Measurements from ENCODE around the gene NALCN. TPM values are rescaled to one million over a fixed set of nuclear protein-coding genes. Genes with fewer than 3 reads are reported as not detected.

The NALCN gene
- total RNA-seq, 2 donors from 2014 or later, result 1.6 to 4.6 TPM

GRCh38 chr13:101339202-101339601 lies 77.1 kb downstream of the NALCN start:
- 82 to 89% methylated on average over 5 of the region's 5 CpGs for WGBS, 2 donors

DNA sequence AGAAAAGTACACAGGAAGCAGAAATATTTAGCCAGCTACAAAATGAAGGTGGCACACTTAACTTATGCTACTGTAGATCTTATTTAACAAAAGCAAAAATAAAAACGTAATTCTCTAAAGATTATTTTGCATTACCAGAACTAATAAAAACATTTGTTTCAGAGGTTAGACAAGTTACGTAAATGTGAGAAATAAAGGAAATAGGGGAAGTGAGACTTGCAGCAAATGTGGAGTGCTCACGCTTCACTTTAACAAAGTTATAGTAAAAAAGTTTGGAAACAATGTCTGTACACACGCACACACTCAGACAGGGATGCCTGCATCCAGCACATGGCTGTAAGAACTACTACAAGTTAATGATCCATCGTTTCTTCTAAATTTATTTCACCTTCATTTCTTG lies 83.7 kb downstream of the NALCN start:
- no peak for ATAC-seq
- no peak overlapping the region for H3K27ac ChIP-seq

More at GRCh38 chr13:101339202-101339601, 77.1 kb downstream of the NALCN start:
- no peak overlapping the region for H3K4me3 ChIP-seq
- H3K4me1 ChIP-seq, result no peaks in the 10 kb centered on the region
- DNase-seq (no peak), ATAC-seq (no peak)
- no peaks in the 10 kb centered on the region for H3K36me3 ChIP-seq (replicated peaks in 1 of 2; ENCODE audit: insufficient read depth in 1 of 2, low read depth in 2 of 2)
- H3K9me3 ChIP-seq, result no peaks in the 10 kb centered on the region
- H3K27me3 ChIP-seq, result no peaks in the 10 kb centered on the region
- intact Hi-C loops (cut with DNase I), result no loop called here
- TF ChIP-seq, protein P1, sequence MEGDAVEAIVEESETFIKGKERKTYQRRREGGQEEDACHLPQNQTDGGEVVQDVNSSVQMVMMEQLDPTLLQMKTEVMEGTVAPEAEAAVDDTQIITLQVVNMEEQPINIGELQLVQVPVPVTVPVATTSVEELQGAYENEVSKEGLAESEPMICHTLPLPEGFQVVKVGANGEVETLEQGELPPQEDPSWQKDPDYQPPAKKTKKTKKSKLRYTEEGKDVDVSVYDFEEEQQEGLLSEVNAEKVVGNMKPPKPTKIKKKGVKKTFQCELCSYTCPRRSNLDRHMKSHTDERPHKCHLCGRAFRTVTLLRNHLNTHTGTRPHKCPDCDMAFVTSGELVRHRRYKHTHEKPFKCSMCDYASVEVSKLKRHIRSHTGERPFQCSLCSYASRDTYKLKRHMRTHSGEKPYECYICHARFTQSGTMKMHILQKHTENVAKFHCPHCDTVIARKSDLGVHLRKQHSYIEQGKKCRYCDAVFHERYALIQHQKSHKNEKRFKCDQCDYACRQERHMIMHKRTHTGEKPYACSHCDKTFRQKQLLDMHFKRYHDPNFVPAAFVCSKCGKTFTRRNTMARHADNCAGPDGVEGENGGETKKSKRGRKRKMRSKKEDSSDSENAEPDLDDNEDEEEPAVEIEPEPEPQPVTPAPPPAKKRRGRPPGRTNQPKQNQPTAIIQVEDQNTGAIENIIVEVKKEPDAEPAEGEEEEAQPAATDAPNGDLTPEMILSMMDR (IDR thresholded peaks at IDR 0.05), result no peak
- no peak for TF ChIP-seq POLR2A (IDR thresholded peaks at IDR 0.05)
- no peak overlapping the region for H3K27ac ChIP-seq

DNA sequence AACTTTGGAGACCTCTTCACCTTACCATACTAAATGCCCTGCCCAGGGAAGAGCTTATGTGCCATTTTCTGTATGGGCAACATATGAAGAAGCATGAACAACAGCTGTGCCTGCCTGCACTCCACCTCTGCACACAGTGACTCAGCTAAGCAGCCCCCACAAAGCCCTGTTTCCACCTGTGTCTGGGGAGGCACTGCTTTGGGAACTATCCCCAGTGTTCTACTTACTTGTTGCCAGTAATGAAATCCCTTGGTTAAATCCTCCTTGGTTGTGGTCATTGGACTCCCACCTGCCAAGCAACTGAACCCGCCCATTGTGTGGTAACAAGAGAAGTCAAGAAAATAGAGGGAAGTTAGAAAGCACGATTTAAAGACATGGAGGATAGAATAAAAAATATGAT lies 84.6 kb downstream of the NALCN start:
- no peak for ATAC-seq
- H3K27ac ChIP-seq, result no peak overlapping the region
- TF ChIP-seq POLR2A (IDR thresholded peaks at IDR 0.05), result no peak
- TF ChIP-seq, protein P1 (IDR thresholded peaks at IDR 0.05), result no peak
- no peak overlapping the region for H3K4me3 ChIP-seq
- no peaks in the 10 kb centered on the region for H3K27me3 ChIP-seq
- WGBS, 2 donors, result 67 to 79% methylated on average over 2 of the region's 2 CpGs
- no peaks in the 10 kb centered on the region for H3K36me3 ChIP-seq (replicated peaks in 1 of 2; ENCODE audit: insufficient read depth in 1 of 2, low read depth in 2 of 2)
- intact Hi-C loops (cut with DNase I), result no loop called here
- no peaks in the 10 kb centered on the region for H3K4me1 ChIP-seq
- H3K9me3 ChIP-seq, result no peaks in the 10 kb centered on the region
- no peak for DNase-seq

More for the DNA sequence above, 83.7 kb downstream of the NALCN start:
- no peak for DNase-seq
- TF ChIP-seq, protein P1 (IDR thresholded peaks at IDR 0.05), result no peak
- TF ChIP-seq POLR2A (IDR thresholded peaks at IDR 0.05), result no peak
- intact Hi-C loops (cut with DNase I), result no loop called here
- WGBS, 2 donors, result 82% methylated on average over 5 of the region's 5 CpGs
- no peaks in the 10 kb centered on the region for H3K4me1 ChIP-seq
- no peaks in the 10 kb centered on the region for H3K36me3 ChIP-seq (replicated peaks in 1 of 2; ENCODE audit: insufficient read depth in 1 of 2, low read depth in 2 of 2)
- H3K4me3 ChIP-seq, result no peak overlapping the region
- H3K27me3 ChIP-seq, result no peaks in the 10 kb centered on the region
- no peaks in the 10 kb centered on the region for H3K9me3 ChIP-seq

DNA sequence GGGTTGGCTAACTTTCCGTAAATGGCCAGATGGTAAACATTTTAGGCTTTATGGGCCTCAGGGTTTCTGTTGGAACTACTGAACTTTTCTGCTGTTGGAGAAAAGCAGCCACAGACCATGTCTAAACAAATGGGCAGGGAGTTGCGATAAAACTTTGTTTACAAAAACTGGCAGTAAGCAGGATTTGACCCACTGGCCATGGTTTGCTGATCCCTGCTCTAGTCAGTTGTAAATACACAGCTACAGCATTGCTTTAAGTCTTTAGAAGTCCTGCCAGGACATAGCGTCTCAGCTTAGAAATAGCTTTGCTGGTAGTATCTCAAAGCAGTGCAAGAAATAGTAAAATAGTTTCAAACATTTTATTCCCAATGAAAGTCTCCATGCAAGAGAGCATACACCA lies 88.4 kb downstream of the NALCN start:
- no peaks in the 10 kb centered on the region for H3K36me3 ChIP-seq (replicated peaks in 1 of 2; ENCODE audit: insufficient read depth in 1 of 2, low read depth in 2 of 2)
- ATAC-seq, result no peak
- H3K4me1 ChIP-seq, result no peaks in the 10 kb centered on the region
- no peak overlapping the region for H3K4me3 ChIP-seq
- WGBS, 2 donors, result 52 to 69% methylated on average over 3 of the region's 3 CpGs
- no peak for DNase-seq
- no peaks in the 10 kb centered on the region for H3K9me3 ChIP-seq
- intact Hi-C loops (cut with DNase I), result no loop called here
- no peaks in the 10 kb centered on the region for H3K27me3 ChIP-seq
- TF ChIP-seq, protein P1 (IDR thresholded peaks at IDR 0.05), result no peak
- no peak for TF ChIP-seq POLR2A (IDR thresholded peaks at IDR 0.05)
- H3K27ac ChIP-seq, result no peak overlapping the region

DNA sequence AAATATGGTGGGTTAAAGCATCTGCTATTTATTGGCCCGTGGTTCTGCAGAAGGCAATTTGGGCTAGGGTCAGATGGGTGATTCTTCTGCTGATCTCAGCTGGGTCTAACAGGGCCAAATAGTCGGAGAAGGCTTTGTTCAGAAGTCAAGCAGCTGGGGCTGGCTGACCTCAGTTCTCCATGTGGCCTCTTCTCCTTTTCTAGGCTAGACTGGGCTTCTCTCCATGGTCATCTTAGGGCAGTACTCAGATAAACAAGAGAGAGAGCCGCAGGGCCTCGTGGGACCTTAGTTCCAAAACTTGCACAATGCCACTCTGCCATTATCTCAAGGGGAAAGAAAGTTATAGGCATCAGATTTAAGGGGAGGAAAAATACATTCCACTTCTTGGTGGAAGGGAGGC lies 89.6 kb downstream of the NALCN start:
- ATAC-seq, result no peak
- intact Hi-C loops (cut with DNase I), result no loop called here
- no peaks in the 10 kb centered on the region for H3K4me1 ChIP-seq
- no peaks in the 10 kb centered on the region for H3K9me3 ChIP-seq
- no peaks in the 10 kb centered on the region for H3K36me3 ChIP-seq (replicated peaks in 1 of 2; ENCODE audit: insufficient read depth in 1 of 2, low read depth in 2 of 2)
- WGBS, 2 donors, result 76 to 85% methylated on average over 4 of the region's 4 CpGs
- DNase-seq, result no peak
- H3K27ac ChIP-seq, result no peak overlapping the region
- TF ChIP-seq POLR2A (IDR thresholded peaks at IDR 0.05), result no peak
- TF ChIP-seq, protein P1 (IDR thresholded peaks at IDR 0.05), result no peak
- H3K4me3 ChIP-seq, result no peak overlapping the region
- H3K27me3 ChIP-seq, result no peaks in the 10 kb centered on the region

All from body of pancreas (tissue), 4 donors.